ENCODE data around the gene STK24.

The STK24 gene

GRCh38 chr13:98538876-98539275, 38.0 kb downstream of the STK24 start:
- Mint-ChIP-seq H3K27ac (peak overlapping the region; percentile 25), H3K36me3 (peaks cover 9% of the 10 kb centered on the region), H3K9me3 (no peaks in the 10 kb centered on the region), H3K4me1 (peaks cover 66% of the 10 kb centered on the region), H3K4me3 (no peak overlapping the region), H3K27me3 (no peaks in the 10 kb centered on the region)
- DNase-seq (ENCODE audit: low spot score in 2 of 2) (no peak), ATAC-seq (ENCODE audit: low read depth) (no peak)

GRCh38 chr13:98537740-98538139, 39.2 kb downstream of the STK24 start:
- Mint-ChIP-seq H3K4me3 (no peak overlapping the region), H3K27ac (no peak overlapping the region), H3K27me3 (no peaks in the 10 kb centered on the region), H3K36me3 (peaks cover 9% of the 10 kb centered on the region), H3K9me3 (no peaks in the 10 kb centered on the region), H3K4me1 (peaks cover 62% of the 10 kb centered on the region)
- DNase-seq (ENCODE audit: low spot score in 2 of 2) (no peak), ATAC-seq (ENCODE audit: low read depth) (no peak)

- H3K4me3 Mint-ChIP-seq: no peak overlapping the region
- DNase-seq (ENCODE audit: low spot score in 2 of 2) (no peak), ATAC-seq (ENCODE audit: low read depth) (no peak)
- H3K9me3 Mint-ChIP-seq: no peaks in the 10 kb centered on the region
- H3K27ac Mint-ChIP-seq: peak overlapping the region; percentile 32
- peaks cover 61% of the 10 kb centered on the region for H3K4me1 Mint-ChIP-seq
- peaks cover 9% of the 10 kb centered on the region for H3K36me3 Mint-ChIP-seq
- H3K27me3 Mint-ChIP-seq: no peaks in the 10 kb centered on the region
Measured at GRCh38 chr13:98537306-98537705, 39.6 kb downstream of the STK24 start.

GRCh38 chr13:98536729-98537128, 40.2 kb downstream of the STK24 start:
- Mint-ChIP-seq H3K4me3 (peak overlapping the region; percentile 51), H3K36me3 (peaks cover 9% of the 10 kb centered on the region), H3K27ac (peak overlapping the region; percentile 32), H3K4me1 (peaks cover 57% of the 10 kb centered on the region), H3K9me3 (no peaks in the 10 kb centered on the region), H3K27me3 (no peaks in the 10 kb centered on the region)
- no peak for DNase-seq (ENCODE audit: low spot score in 2 of 2)
- no peak for ATAC-seq (ENCODE audit: low read depth)

GRCh38 chr13:98535501-98536354, 41.2 kb downstream of the STK24 start:
- Mint-ChIP-seq H3K36me3 (peaks cover 9% of the 10 kb centered on the region), H3K27me3 (no peaks in the 10 kb centered on the region), H3K4me3 (no peak overlapping the region), H3K4me1 (peaks cover 58% of the 10 kb centered on the region), H3K27ac (peak overlapping the region; percentile 32), H3K9me3 (no peaks in the 10 kb centered on the region)
- DNase-seq (ENCODE audit: low spot score in 2 of 2) (no peak), ATAC-seq (ENCODE audit: low read depth) (no peak)

- H3K27ac Mint-ChIP-seq: peak overlapping the region; percentile 62
- H3K36me3 Mint-ChIP-seq: peaks cover 11% of the 10 kb centered on the region
- no peaks in the 10 kb centered on the region for H3K9me3 Mint-ChIP-seq
- no peak for DNase-seq (ENCODE audit: low spot score in 2 of 2)
- peaks cover 63% of the 10 kb centered on the region for H3K4me1 Mint-ChIP-seq
- ATAC-seq (ENCODE audit: low read depth): no peak
- no peaks in the 10 kb centered on the region for H3K27me3 Mint-ChIP-seq
- H3K4me3 Mint-ChIP-seq: no peak overlapping the region
Measured at GRCh38 chr13:98534821-98535220, 42.1 kb downstream of the STK24 start.

GRCh38 chr13:98533912-98534311, 43.0 kb downstream of the STK24 start:
- peak overlapping the region; percentile 62 for H3K27ac Mint-ChIP-seq
- H3K9me3 Mint-ChIP-seq: no peaks in the 10 kb centered on the region
- peaks cover 13% of the 10 kb centered on the region for H3K36me3 Mint-ChIP-seq
- H3K27me3 Mint-ChIP-seq: no peaks in the 10 kb centered on the region
- DNase-seq (ENCODE audit: low spot score in 2 of 2) (no peak), ATAC-seq (ENCODE audit: low read depth) (no peak)
- H3K4me3 Mint-ChIP-seq: no peak overlapping the region
- H3K4me1 Mint-ChIP-seq: peaks cover 66% of the 10 kb centered on the region

- DNase-seq (ENCODE audit: low spot score in 2 of 2) (no peak), ATAC-seq (ENCODE audit: low read depth) (no peak)
- Mint-ChIP-seq H3K4me3 (no peak overlapping the region), H3K9me3 (no peaks in the 10 kb centered on the region), H3K36me3 (peaks cover 7% of the 10 kb centered on the region), H3K4me1 (peaks cover 70% of the 10 kb centered on the region), H3K27ac (peak overlapping the region; percentile 58), H3K27me3 (no peaks in the 10 kb centered on the region)
Measured at GRCh38 chr13:98532254-98532653, 44.7 kb downstream of the STK24 start.

- Mint-ChIP-seq H3K4me3 (no peak overlapping the region), H3K4me1 (peaks cover 69% of the 10 kb centered on the region), H3K36me3 (peaks cover 4% of the 10 kb centered on the region), H3K9me3 (no peaks in the 10 kb centered on the region), H3K27me3 (no peaks in the 10 kb centered on the region), H3K27ac (peak overlapping the region; percentile 68)
- ATAC-seq (ENCODE audit: low read depth): no peak
- no peak for DNase-seq (ENCODE audit: low spot score in 2 of 2)
Measured at GRCh38 chr13:98530217-98530616, 46.7 kb downstream of the STK24 start.

- H3K9me3 Mint-ChIP-seq: no peaks in the 10 kb centered on the region
- no peak for DNase-seq (ENCODE audit: low spot score in 2 of 2)
- ATAC-seq (ENCODE audit: low read depth): no peak
- peaks cover 4% of the 10 kb centered on the region for H3K36me3 Mint-ChIP-seq
- peak overlapping the region; percentile 68 for H3K27ac Mint-ChIP-seq
- H3K4me1 Mint-ChIP-seq: peaks cover 70% of the 10 kb centered on the region
- no peak overlapping the region for H3K4me3 Mint-ChIP-seq
- no peaks in the 10 kb centered on the region for H3K27me3 Mint-ChIP-seq
Measured at GRCh38 chr13:98529171-98529570, 47.7 kb downstream of the STK24 start.

- no peak for ATAC-seq (ENCODE audit: low read depth)
- DNase-seq (ENCODE audit: low spot score in 2 of 2): no peak
- Mint-ChIP-seq H3K4me1 (peaks cover 70% of the 10 kb centered on the region), H3K9me3 (no peaks in the 10 kb centered on the region), H3K27me3 (no peaks in the 10 kb centered on the region), H3K4me3 (no peak overlapping the region), H3K27ac (peak overlapping the region; percentile 68), H3K36me3 (peaks cover 4% of the 10 kb centered on the region)
Measured at GRCh38 chr13:98528663-98529064, 48.2 kb downstream of the STK24 start.

- peaks cover 4% of the 10 kb centered on the region for H3K36me3 Mint-ChIP-seq
- no peak overlapping the region for H3K4me3 Mint-ChIP-seq
- H3K4me1 Mint-ChIP-seq: peaks cover 69% of the 10 kb centered on the region
- ATAC-seq (ENCODE audit: low read depth) (no peak), DNase-seq (ENCODE audit: low spot score in 2 of 2) (no peak)
- no peak overlapping the region for H3K27ac Mint-ChIP-seq
- no peaks in the 10 kb centered on the region for H3K9me3 Mint-ChIP-seq
- H3K27me3 Mint-ChIP-seq: no peaks in the 10 kb centered on the region
Measured at GRCh38 chr13:98527526-98527925, 49.4 kb downstream of the STK24 start.

GRCh38 chr13:98526182-98526512, 50.8 kb downstream of the STK24 start:
- peaks cover 4% of the 10 kb centered on the region for H3K36me3 Mint-ChIP-seq
- H3K27ac Mint-ChIP-seq: peak overlapping the region; percentile 48
- peak; percentile 17 for ATAC-seq (ENCODE audit: low read depth)
- no peaks in the 10 kb centered on the region for H3K9me3 Mint-ChIP-seq
- H3K4me1 Mint-ChIP-seq: peaks cover 76% of the 10 kb centered on the region
- H3K27me3 Mint-ChIP-seq: no peaks in the 10 kb centered on the region
- DNase-seq (ENCODE audit: low spot score in 2 of 2): no peak
- H3K4me3 Mint-ChIP-seq: peak overlapping the region; percentile 44

GRCh38 chr13:98525456-98526181, 51.3 kb downstream of the STK24 start:
- H3K4me1 Mint-ChIP-seq: peaks cover 78% of the 10 kb centered on the region
- ATAC-seq (ENCODE audit: low read depth) (peak; percentile 49), DNase-seq (ENCODE audit: low spot score in 2 of 2) (no peak)
- no peaks in the 10 kb centered on the region for H3K9me3 Mint-ChIP-seq
- no peaks in the 10 kb centered on the region for H3K27me3 Mint-ChIP-seq
- peak overlapping the region; percentile 44 for H3K4me3 Mint-ChIP-seq
- peak overlapping the region; percentile 48 for H3K27ac Mint-ChIP-seq
- peaks cover 4% of the 10 kb centered on the region for H3K36me3 Mint-ChIP-seq
